Mesenchymal stem cell (in vitro differentiated cells and primary cell): ENCODE results near the gene FAM111A.
"Not testable (repeated sequence)": the region's sequence is repeated elsewhere in the genome, so short reads cannot be mapped to it uniquely, and the experiment has no call there.

Experiments used
- DNase-seq: peaks from one replicate; pipeline ENCODE4 v3.0.0-alpha.2; 2013
- H2AFZ ChIP-seq: one replicate; pipeline ENCODE4 v1.6.1; 2013; ENCODE audit warnings: low read depth, mild to moderate bottlenecking, control low read depth, inconsistent platforms, low read length, moderate library complexity
- H2AK5ac ChIP-seq: 2 replicates; pipeline ENCODE4 v1.6.1; 2013; ENCODE audit warnings: low read length, moderate library complexity, mild to moderate bottlenecking, inconsistent platforms; ENCODE audit not compliant: severe bottlenecking
- H2BK120ac ChIP-seq: one replicate; pipeline ENCODE4 v1.6.1; 2013; ENCODE audit warnings: low read depth, mild to moderate bottlenecking, inconsistent platforms, low read length, moderate library complexity
- H2BK12ac ChIP-seq, 2 experiments: one replicate each; pipeline ENCODE4 v1.6.1; 2013; ENCODE audit warnings: inconsistent platforms in 2 of 2, low read length in 2 of 2, mild to moderate bottlenecking in 2 of 2, moderate library complexity in 2 of 2, control low read depth in 1 of 2
- H2BK15ac ChIP-seq: one replicate; pipeline ENCODE4 v1.6.1; 2013; ENCODE audit warnings: mild to moderate bottlenecking, low read depth, inconsistent platforms; ENCODE audit not compliant: poor library complexity, severe bottlenecking
- H2BK5ac ChIP-seq: 2 replicates; pipeline ENCODE4 v1.6.1; 2013; ENCODE audit warnings: low read depth, mild to moderate bottlenecking, low read length, control low read depth, inconsistent platforms; ENCODE audit not compliant: poor library complexity, severe bottlenecking
- H3K14ac ChIP-seq, 2 experiments: one replicate each; pipeline ENCODE4 v1.6.1; 2013; ENCODE audit warnings: inconsistent platforms in 2 of 2, low read length in 2 of 2, control low read depth in 1 of 2, mild to moderate bottlenecking in 1 of 2, moderate library complexity in 1 of 2
- H3K18ac ChIP-seq, 2 experiments: one replicate each; pipeline ENCODE4 v1.6.1; 2013; ENCODE audit warnings: inconsistent platforms in 2 of 2, low read length in 2 of 2, control low read depth in 1 of 2, low read depth in 1 of 2, mild to moderate bottlenecking in 1 of 2
- H3K23ac ChIP-seq, 2 experiments: one replicate each; pipeline ENCODE4 v1.6.1; 2013; ENCODE audit warnings: inconsistent platforms in 2 of 2, low read length in 2 of 2, mild to moderate bottlenecking in 2 of 2, moderate library complexity in 2 of 2, control low read depth in 1 of 2
- H3K27ac ChIP-seq: 2 replicates; pipeline ENCODE4 v1.5.1; 2013; ENCODE audit warnings: mild to moderate bottlenecking, moderate library complexity, low read length, control low read depth, inconsistent platforms; ENCODE audit not compliant: poor library complexity, severe bottlenecking
- H3K27me3 ChIP-seq, 2 experiments: 2 replicates each; pipeline versions ENCODE4 v1.6.1 to v1.7.0; 2013; ENCODE audit warnings: low read length in 2 of 2, mild to moderate bottlenecking in 2 of 2, moderate library complexity in 2 of 2, control low read depth in 1 of 2, inconsistent platforms in 1 of 2; ENCODE audit not compliant: control insufficient read depth in 1 of 2, insufficient read depth in 1 of 2
- H3K36me3 ChIP-seq, 2 experiments: 2 replicates each; pipeline versions ENCODE4 v1.6.1 to v1.7.0; 2013; ENCODE audit warnings: low read length in 2 of 2, control low read depth in 1 of 2, inconsistent platforms in 1 of 2, low read depth in 1 of 2, mild to moderate bottlenecking in 1 of 2; ENCODE audit not compliant: insufficient read depth in 2 of 2, control insufficient read depth in 1 of 2
- H3K4ac ChIP-seq, 2 experiments: one replicate each; pipeline ENCODE4 v1.6.1; 2013; ENCODE audit warnings: inconsistent platforms in 2 of 2, low read length in 2 of 2, mild to moderate bottlenecking in 2 of 2, moderate library complexity in 2 of 2, control low read depth in 1 of 2, low read depth in 1 of 2
- H3K4me1 ChIP-seq: 2 replicates; pipeline ENCODE4 v1.6.1; 2013; ENCODE audit warnings: low read depth, low read length, control low read depth; ENCODE audit not compliant: control insufficient read depth, insufficient read depth
- H3K4me2 ChIP-seq: 2 replicates; pipeline ENCODE4 v1.6.1; 2013; ENCODE audit warnings: low read length, mild to moderate bottlenecking, inconsistent platforms; ENCODE audit not compliant: poor library complexity, severe bottlenecking
- H3K4me3 ChIP-seq, 2 experiments: 2 replicates each; pipeline versions ENCODE4 v1.5.1 to v1.7.0; 2013; ENCODE audit warnings: low read length in 2 of 2, mild to moderate bottlenecking in 2 of 2, control low read depth in 1 of 2, low read depth in 1 of 2; ENCODE audit not compliant: insufficient read depth in 1 of 2
- H3K79me1 ChIP-seq: replicated peaks from 2 replicates; pipeline ENCODE4 v1.6.1; 2013; ENCODE audit warnings: mild to moderate bottlenecking, control low read depth, low read length, inconsistent platforms; ENCODE audit not compliant: poor library complexity, severe bottlenecking
- H3K9ac ChIP-seq: 2 replicates; pipeline ENCODE4 v1.7.0; 2013; ENCODE audit warnings: mild to moderate bottlenecking, low read length, moderate library complexity
- H3K9me3 ChIP-seq: 2 replicates; pipeline ENCODE4 v1.7.0; 2013; ENCODE audit warnings: mild to moderate bottlenecking, low read length; ENCODE audit not compliant: control insufficient read depth
- H4K8ac ChIP-seq: one replicate; pipeline ENCODE4 v1.6.1; 2013; ENCODE audit warnings: inconsistent platforms, mild to moderate bottlenecking, low read length, moderate library complexity
- H4K91ac ChIP-seq: one replicate; pipeline ENCODE4 v1.6.1; 2013; ENCODE audit warnings: mild to moderate bottlenecking, low read length, inconsistent platforms
- WGBS: methylation state at CpG from one replicate; pipeline ENCODE4 v1.1.7; 2013; ENCODE audit warnings: mixed read lengths; 5-methylcytosine and 5-hydroxymethylcytosine counted together

FAM111A gene

GRCh38 chr11:59095972-59096575 lies 46.6 kb upstream of the FAM111A start:
- WGBS, result 86% methylated on average over 1 of the region's 5 CpGs

GRCh38 chr11:59097113-59097708 lies 45.4 kb upstream of the FAM111A start:
- Histone ChIP-seq H3K4me1 (peaks cover 4% of the 10 kb centered on the region), H3K27me3 (peaks cover 9 to 15% of the 10 kb centered on the region in 2 experiments), H3K79me1 (no peaks in the 10 kb centered on the region), H3K4me2 (no peak overlapping the region), H2AK5ac (no peak overlapping the region), H2BK120ac (no peak overlapping the region), H3K4ac (no peak overlapping the region), H3K9ac (no peak overlapping the region), H2AFZ (no peak overlapping the region), H2BK5ac (no peak overlapping the region), H3K9me3 (no peaks in the 10 kb centered on the region), H2BK12ac (no peak overlapping the region), H3K14ac (no peak overlapping the region), H3K23ac (no peak overlapping the region), H4K91ac (no peak overlapping the region), H3K18ac (no peak overlapping the region), H2BK15ac (no peak overlapping the region), H4K8ac (no peak overlapping the region), H3K27ac (no peak overlapping the region), H3K36me3 (no peaks in the 10 kb centered on the region), H3K4me3 (no peak overlapping the region)
- DNase-seq, result peak; percentile 71
- 91% methylated on average over 5 of the region's 5 CpGs for WGBS

More at GRCh38 chr11:59095972-59096575, 46.6 kb upstream of the FAM111A start:
- not testable (repeated sequence) for DNase-seq, H2BK120ac ChIP-seq, H4K91ac ChIP-seq, H3K4ac ChIP-seq, H3K36me3 ChIP-seq, H3K9ac ChIP-seq, H3K18ac ChIP-seq, H3K79me1 ChIP-seq, H3K23ac ChIP-seq, H4K8ac ChIP-seq, H2AFZ ChIP-seq, H3K4me1 ChIP-seq, H3K9me3 ChIP-seq, H2BK12ac ChIP-seq, H3K4me2 ChIP-seq, H2BK15ac ChIP-seq, H2BK5ac ChIP-seq, H3K4me3 ChIP-seq, H3K27ac ChIP-seq, H3K14ac ChIP-seq, H2AK5ac ChIP-seq
- peaks cover 3 to 11% of the 10 kb centered on the region in 2 experiments for H3K27me3 ChIP-seq

- H3K4me2 ChIP-seq, H4K8ac ChIP-seq, H2AFZ ChIP-seq, H3K36me3 ChIP-seq, H3K4me1 ChIP-seq, DNase-seq, H3K9me3 ChIP-seq, H3K18ac ChIP-seq, H4K91ac ChIP-seq, H2AK5ac ChIP-seq, H3K23ac ChIP-seq, H2BK5ac ChIP-seq, H3K79me1 ChIP-seq, H3K14ac ChIP-seq, H3K27ac ChIP-seq, H2BK15ac ChIP-seq, H2BK120ac ChIP-seq, H3K9ac ChIP-seq, H2BK12ac ChIP-seq, H3K4me3 ChIP-seq, H3K4ac ChIP-seq: not testable (repeated sequence)
- 79% methylated on average over 8 of the region's 8 CpGs for WGBS
- peaks cover 9 to 15% of the 10 kb centered on the region in 2 experiments for H3K27me3 ChIP-seq
Observed at GRCh38 chr11:59097938-59098337, 44.7 kb upstream of the FAM111A start.

- no peak overlapping the region for H3K14ac ChIP-seq
- DNase-seq, result peak; percentile 63
- H2BK120ac ChIP-seq, result no peak overlapping the region
- H3K4me3 ChIP-seq, result peak overlapping the region; percentile 5 to 79
- H4K91ac ChIP-seq, result no peak overlapping the region
- peak overlapping the region; percentile 62 for H3K4me2 ChIP-seq
- H3K18ac ChIP-seq, result no peak overlapping the region
- H2BK5ac ChIP-seq, result no peak overlapping the region
- H3K79me1 ChIP-seq, result peaks cover 2% of the 10 kb centered on the region
- H2AK5ac ChIP-seq, result no peak overlapping the region
- no peaks in the 10 kb centered on the region for H3K9me3 ChIP-seq
- no peak overlapping the region for H3K23ac ChIP-seq
- H2AFZ ChIP-seq, result no peak overlapping the region
- H3K27me3 ChIP-seq, result peaks cover 9 to 15% of the 10 kb centered on the region in 2 experiments
- peak overlapping the region; percentile 41 for H4K8ac ChIP-seq
- H2BK15ac ChIP-seq, result no peak overlapping the region
- 10% methylated on average over 23 of the region's 23 CpGs for WGBS
- no peaks in the 10 kb centered on the region for H3K36me3 ChIP-seq
- no peak overlapping the region for H3K4ac ChIP-seq
- peak overlapping the region; percentile 63 for H3K9ac ChIP-seq
- peaks cover 12% of the 10 kb centered on the region for H3K4me1 ChIP-seq
- no peak overlapping the region for H2BK12ac ChIP-seq
- no peak overlapping the region for H3K27ac ChIP-seq
Observed at GRCh38 chr11:59102259-59102765, 40.3 kb upstream of the FAM111A start.
